ENCODE data around the gene JAK1.

- no peak for TF ChIP-seq CTCF (IDR thresholded peaks at IDR 0.05 in 4 of 5, conservative IDR thresholded peaks at IDR 0.05 in 1 of 5)
- TF ChIP-seq POLR2A (IDR thresholded peaks at IDR 0.05) = no peak
Measured at GRCh38 chr1:64929221-64929620, 37.1 kb downstream of the JAK1 start.

Measured in gastrocnemius medialis (tissue), 4 donors.